ENCODE data around the gene UGT3A2. TPM values are rescaled to one million over a fixed set of nuclear protein-coding genes. Genes with fewer than 3 reads are reported as not detected.

Gene UGT3A2
- polyA plus RNA-seq, 1 donor (not counting 4 experiments of a cell fraction or from before 2014, with no cell fraction given) = 0.07 TPM

DNA sequence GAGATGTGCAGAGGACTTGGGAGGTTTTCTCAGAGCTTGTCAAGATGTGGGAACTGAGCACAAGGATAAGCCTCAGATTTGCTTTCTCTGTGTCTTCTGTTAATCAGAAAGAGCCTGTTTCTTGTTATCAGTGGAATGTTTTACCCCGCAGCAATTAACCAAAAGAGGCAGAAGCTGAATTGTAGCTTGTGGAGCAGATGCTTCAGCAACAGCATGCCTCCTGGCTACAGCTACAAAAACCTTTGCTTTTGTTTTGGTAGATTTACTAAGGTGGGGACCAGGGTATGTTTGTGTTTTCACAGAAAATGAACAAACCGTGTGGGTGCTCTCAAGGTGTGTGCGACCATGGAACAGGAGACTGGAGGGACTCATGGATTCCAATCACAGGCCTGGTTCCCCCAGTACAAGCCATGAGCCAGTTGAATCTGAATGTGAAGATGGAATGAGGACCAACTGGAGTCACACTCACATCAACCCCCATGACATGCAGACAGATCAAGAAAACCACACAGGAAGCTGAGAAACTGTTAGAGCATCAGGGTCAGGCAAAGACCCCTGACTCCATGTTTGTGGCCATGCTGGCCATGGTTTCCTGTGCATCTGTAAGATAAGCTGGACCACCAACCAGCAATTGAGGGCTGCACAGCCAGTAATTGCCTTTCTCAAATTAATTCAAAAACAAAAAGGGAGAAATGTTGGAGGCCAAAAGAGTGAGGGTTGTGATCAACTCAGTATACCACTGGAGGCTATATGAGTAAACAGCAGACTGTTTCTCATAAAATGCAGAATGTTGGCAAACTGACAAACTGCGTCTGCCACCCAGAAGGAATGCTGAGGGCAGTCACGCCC, 6.9 kb downstream of the UGT3A2 start:
- H2AFZ ChIP-seq (ENCODE audit: control insufficient read depth, low read length) = no peak overlapping the region

DNA sequence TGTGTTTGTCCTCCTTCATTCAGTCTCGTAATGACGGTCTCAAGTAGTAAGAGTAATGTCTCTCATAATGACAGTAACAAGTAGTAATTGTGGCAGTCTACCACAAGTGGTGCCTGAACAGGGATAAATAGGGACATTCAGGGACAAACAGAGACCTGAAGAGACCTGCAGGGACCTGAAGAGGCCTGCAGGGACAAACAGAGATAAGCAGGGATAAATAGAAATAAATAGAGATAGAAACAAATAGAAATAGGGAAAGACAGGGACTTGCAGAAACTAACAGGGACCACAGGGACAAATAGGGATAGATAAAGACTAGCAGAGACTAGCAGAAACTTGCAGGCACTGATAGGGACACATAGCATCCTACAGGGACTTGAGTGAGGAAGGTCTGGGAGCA, 7.9 kb downstream of the UGT3A2 start:
- Histone ChIP-seq H3K9ac (ENCODE audit: control insufficient read depth, extremely low read depth, insufficient read depth, low read length) (no peak overlapping the region), H3K79me2 (ENCODE audit: control insufficient read depth, insufficient read depth, low read length) (no peaks in the 10 kb centered on the region), H3K9me1 (ENCODE audit: control insufficient read depth, extremely low read depth, insufficient read depth, low read length) (no peaks in the 10 kb centered on the region), H3K4me1 (ENCODE audit: control insufficient read depth, extremely low read depth, insufficient read depth, low read length) (peaks cover 5% of the 10 kb centered on the region), H3K27me3 (ENCODE audit: control insufficient read depth, extremely low read depth, insufficient read depth, low read length) (no peaks in the 10 kb centered on the region), H2AFZ (ENCODE audit: control insufficient read depth, low read length) (no peak overlapping the region), H3K27ac (ENCODE audit: control insufficient read depth, insufficient read depth, low read length) (no peak overlapping the region), H3K4me2 (ENCODE audit: control insufficient read depth, extremely low read depth, insufficient read depth, low read depth, low read length) (no peak overlapping the region), H3K9me3 (ENCODE audit: control insufficient read depth, low read depth, low read length) (no peaks in the 10 kb centered on the region), H3K4me3 (ENCODE audit: control insufficient read depth in 2 of 3, extremely low read depth in 1 of 3, insufficient read depth in 2 of 3, low read depth in 1 of 3, low read length in 3 of 3) (no peak overlapping the region), H4K20me1 (ENCODE audit: control insufficient read depth, extremely low read depth, insufficient read depth, low read length) (no peaks in the 10 kb centered on the region), H3K36me3 (ENCODE audit: control insufficient read depth in 2 of 2, extremely low read depth in 1 of 2, insufficient read depth in 2 of 2, low read length in 2 of 2) (no peaks in the 10 kb centered on the region)
- no peak for DNase-seq (ENCODE audit: low read depth, low spot score)
- no peak for FAIRE-seq
- no peak for TF ChIP-seq EZH2 (IDR thresholded peaks at IDR 0.05; ENCODE audit: low read length)
- TF ChIP-seq, protein P1, sequence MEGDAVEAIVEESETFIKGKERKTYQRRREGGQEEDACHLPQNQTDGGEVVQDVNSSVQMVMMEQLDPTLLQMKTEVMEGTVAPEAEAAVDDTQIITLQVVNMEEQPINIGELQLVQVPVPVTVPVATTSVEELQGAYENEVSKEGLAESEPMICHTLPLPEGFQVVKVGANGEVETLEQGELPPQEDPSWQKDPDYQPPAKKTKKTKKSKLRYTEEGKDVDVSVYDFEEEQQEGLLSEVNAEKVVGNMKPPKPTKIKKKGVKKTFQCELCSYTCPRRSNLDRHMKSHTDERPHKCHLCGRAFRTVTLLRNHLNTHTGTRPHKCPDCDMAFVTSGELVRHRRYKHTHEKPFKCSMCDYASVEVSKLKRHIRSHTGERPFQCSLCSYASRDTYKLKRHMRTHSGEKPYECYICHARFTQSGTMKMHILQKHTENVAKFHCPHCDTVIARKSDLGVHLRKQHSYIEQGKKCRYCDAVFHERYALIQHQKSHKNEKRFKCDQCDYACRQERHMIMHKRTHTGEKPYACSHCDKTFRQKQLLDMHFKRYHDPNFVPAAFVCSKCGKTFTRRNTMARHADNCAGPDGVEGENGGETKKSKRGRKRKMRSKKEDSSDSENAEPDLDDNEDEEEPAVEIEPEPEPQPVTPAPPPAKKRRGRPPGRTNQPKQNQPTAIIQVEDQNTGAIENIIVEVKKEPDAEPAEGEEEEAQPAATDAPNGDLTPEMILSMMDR (optimal IDR thresholded peaks at IDR 0.05 in 1 of 3, IDR thresholded peaks at IDR 0.05 in 1 of 3, conservative IDR thresholded peaks at IDR 0.05 in 1 of 3; ENCODE audit: extremely low read depth in 1 of 3, insufficient read depth in 2 of 3, low read length in 3 of 3) = no peak
- dilution Hi-C loops (cut with MboI; ENCODE audit: extremely low pct_ligation_motif_present, low sequenced_read_pairs) = no loop called here

More for the DNA sequence above, 6.9 kb downstream of the UGT3A2 start:
- no peaks in the 10 kb centered on the region for H3K79me2 ChIP-seq (ENCODE audit: control insufficient read depth, insufficient read depth, low read length)
- no peak overlapping the region for H3K27ac ChIP-seq (ENCODE audit: control insufficient read depth, insufficient read depth, low read length)
- TF ChIP-seq, protein P1 (optimal IDR thresholded peaks at IDR 0.05 in 1 of 3, IDR thresholded peaks at IDR 0.05 in 1 of 3, conservative IDR thresholded peaks at IDR 0.05 in 1 of 3; ENCODE audit: extremely low read depth in 1 of 3, insufficient read depth in 2 of 3, low read length in 3 of 3) = no peak
- no peak for TF ChIP-seq EZH2 (IDR thresholded peaks at IDR 0.05; ENCODE audit: low read length)
- H4K20me1 ChIP-seq (ENCODE audit: control insufficient read depth, extremely low read depth, insufficient read depth, low read length) = no peaks in the 10 kb centered on the region
- dilution Hi-C loops (cut with MboI; ENCODE audit: extremely low pct_ligation_motif_present, low sequenced_read_pairs) = no loop called here
- DNase-seq (ENCODE audit: low read depth, low spot score) (no peak), FAIRE-seq (no peak)
- peaks cover 5% of the 10 kb centered on the region for H3K4me1 ChIP-seq (ENCODE audit: control insufficient read depth, extremely low read depth, insufficient read depth, low read length)
- H3K4me3 ChIP-seq (ENCODE audit: control insufficient read depth in 2 of 3, extremely low read depth in 1 of 3, insufficient read depth in 2 of 3, low read depth in 1 of 3, low read length in 3 of 3) = no peak overlapping the region
- H3K9ac ChIP-seq (ENCODE audit: control insufficient read depth, extremely low read depth, insufficient read depth, low read length) = no peak overlapping the region
- H3K9me3 ChIP-seq (ENCODE audit: control insufficient read depth, low read depth, low read length) = no peaks in the 10 kb centered on the region
- H3K36me3 ChIP-seq (ENCODE audit: control insufficient read depth in 2 of 2, extremely low read depth in 1 of 2, insufficient read depth in 2 of 2, low read length in 2 of 2) = no peaks in the 10 kb centered on the region
- H3K9me1 ChIP-seq (ENCODE audit: control insufficient read depth, extremely low read depth, insufficient read depth, low read length) = no peaks in the 10 kb centered on the region
- peaks cover 2% of the 10 kb centered on the region for H3K27me3 ChIP-seq (ENCODE audit: control insufficient read depth, extremely low read depth, insufficient read depth, low read length)
- peak overlapping the region; percentile 22 for H3K4me2 ChIP-seq (ENCODE audit: control insufficient read depth, extremely low read depth, insufficient read depth, low read depth, low read length)

Data from keratinocyte (primary cell).